ENCODE data around the gene HSFY2.
"Not testable (repeated sequence)": the region's sequence is repeated elsewhere in the genome, so short reads cannot be mapped to it uniquely, and the experiment has no call there.

HSFY2 gene, protein sequence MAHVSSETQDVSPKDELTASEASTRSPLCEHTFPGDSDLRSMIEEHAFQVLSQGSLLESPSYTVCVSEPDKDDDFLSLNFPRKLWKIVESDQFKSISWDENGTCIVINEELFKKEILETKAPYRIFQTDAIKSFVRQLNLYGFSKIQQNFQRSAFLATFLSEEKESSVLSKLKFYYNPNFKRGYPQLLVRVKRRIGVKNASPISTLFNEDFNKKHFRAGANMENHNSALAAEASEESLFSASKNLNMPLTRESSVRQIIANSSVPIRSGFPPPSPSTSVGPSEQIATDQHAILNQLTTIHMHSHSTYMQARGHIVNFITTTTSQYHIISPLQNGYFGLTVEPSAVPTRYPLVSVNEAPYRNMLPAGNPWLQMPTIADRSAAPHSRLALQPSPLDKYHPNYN

GRCh38 chrY:18773635-18774034 is at the start of gene HSFY2:
TSS of gene HSFY2 (minus strand) at chrY:18773735. CDS start at chrY:18773618, 117 bp downstream.
- DNase-seq, result not testable (repeated sequence)

DNA sequence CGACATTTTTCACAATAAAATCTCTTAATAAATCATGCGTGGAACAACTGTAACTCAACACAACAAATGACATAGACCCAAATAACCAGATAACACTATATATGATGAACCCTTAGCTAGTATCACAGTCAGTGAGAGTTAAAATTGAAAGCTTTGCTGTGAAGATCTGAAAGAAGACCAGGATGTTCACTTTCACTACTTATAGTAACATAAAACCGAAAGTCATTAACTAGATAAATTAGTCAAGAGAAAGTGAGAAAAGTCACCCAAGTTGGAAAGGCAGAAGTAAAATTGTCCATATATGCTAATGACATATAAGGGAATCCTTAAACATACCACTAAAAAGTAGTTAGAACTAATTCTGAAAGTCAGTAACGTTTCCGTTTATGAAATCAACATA is 42.2 kb upstream of the HSFY2 start:
- not testable (repeated sequence) for DNase-seq

DNA sequence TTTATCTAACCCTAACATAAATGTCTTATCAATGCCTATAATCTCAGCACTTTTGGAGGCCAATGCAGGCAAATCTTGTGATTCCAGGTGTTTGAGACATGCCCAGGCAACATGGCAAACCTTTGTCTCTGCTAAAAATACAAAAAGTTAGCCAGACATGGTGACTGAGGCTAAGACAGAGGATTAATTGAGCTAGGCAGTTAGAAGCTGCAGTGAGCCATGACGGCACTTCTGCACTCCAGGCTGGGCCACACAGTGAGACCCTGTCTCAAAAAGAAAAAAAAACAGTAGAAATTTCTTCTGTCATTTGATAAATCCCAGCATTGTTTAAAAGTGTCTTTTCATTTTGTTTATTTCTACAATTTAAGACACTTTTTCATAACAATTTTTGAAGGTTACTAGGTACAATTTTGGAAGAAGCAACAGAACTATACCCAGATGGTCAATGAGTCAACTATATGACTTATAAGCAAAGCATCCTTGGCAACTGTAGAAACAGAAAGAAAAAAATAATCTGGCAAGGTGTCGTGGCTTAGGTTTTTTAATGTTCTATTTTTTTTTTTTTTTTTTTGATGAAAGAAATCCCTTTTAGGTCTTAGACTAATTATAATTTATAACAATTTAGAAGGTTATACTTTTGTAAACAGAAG is 15.3 kb upstream of the HSFY2 start:
- DNase-seq, result not testable (repeated sequence)

GRCh38 chrY:18754077-18754476 is 19.5 kb downstream of the HSFY2 start:
- not testable (repeated sequence) for DNase-seq

GRCh38 chrY:18753133-18753815 is 20.3 kb downstream of the HSFY2 start:
- DNase-seq, result not testable (repeated sequence)

GRCh38 chrY:18723714-18724113 is 49.8 kb downstream of the HSFY2 start:
- not testable (repeated sequence) for DNase-seq

Measured in NCI-H524 treated with DMSO at 0.1 percent for 48 hours (cell line).